Muscle of leg (tissue), 11 donors: ENCODE measurements around the gene JPH2. TPM values are rescaled to one million over a fixed set of nuclear protein-coding genes. Genes with fewer than 3 reads are reported as not detected.

Experiments
- DNase-seq: peaks from one replicate; pipeline ENCODE4 v3.0.0; 2013
- H3K27ac ChIP-seq: one replicate; pipeline ENCODE4 v1.5.1; 2013; ENCODE audit warnings: mild to moderate bottlenecking, low read length, control low read depth
- H3K27me3 ChIP-seq: one replicate; pipeline ENCODE4 v1.6.1; 2013; ENCODE audit warnings: low read length; ENCODE audit not compliant: control insufficient read depth, insufficient read depth
- H3K36me3 ChIP-seq: one replicate; pipeline ENCODE4 v1.6.1; 2013; ENCODE audit warnings: low read length; ENCODE audit not compliant: control insufficient read depth, insufficient read depth
- H3K4me1 ChIP-seq: one replicate; pipeline ENCODE4 v1.6.1; 2013; ENCODE audit warnings: low read length; ENCODE audit not compliant: control insufficient read depth, insufficient read depth
- H3K4me3 ChIP-seq: one replicate; pipeline ENCODE4 v1.5.1; 2013; ENCODE audit warnings: low read length, control low read depth
- H3K9me3 ChIP-seq: replicated peaks from 2 replicates; pipeline ENCODE4 v1.6.1; 2013; ENCODE audit warnings: low read depth, low read length; ENCODE audit not compliant: control insufficient read depth
- WGBS: methylation state at CpG from one replicate; pipeline ENCODE4 v1.1.5; 2013; ENCODE audit warnings: missing lambda C conversion rate; ENCODE audit not compliant: insufficient coverage; 5-methylcytosine and 5-hydroxymethylcytosine counted together
- polyA plus RNA-seq, 8 donors: library from polyadenylated mRNA; unstranded; fragments of 120-200 nt; gene quantifications; one replicate each; pipeline versions ENCODE4 v1.2.1 to v1.2.3, GENCODE V29; 2013; ENCODE audit warnings: inconsistent platforms in 1 of 8, low replicate concordance in 1 of 8; ENCODE audit not compliant: insufficient read length in 8 of 8, insufficient read depth in 1 of 8
- total RNA-seq: library from RNA; stranded (reverse); fragments of 120-200 nt; gene quantifications from one replicate; pipeline ENCODE4 v1.2.4, GENCODE V29; 2013

Gene JPH2
- total and polyA plus RNA-seq, 9 donors, result 55.5 to 110 (median 77.3) TPM

GRCh38 chr20:44180814-44181213 is 6.2 kb downstream of the JPH2 start:
- WGBS, result 14% methylated on average over 5 of the region's 9 CpGs
- Histone ChIP-seq H3K27ac (peak overlapping the region; percentile 95), H3K9me3 (no peaks in the 10 kb centered on the region), H3K36me3 (no peaks in the 10 kb centered on the region), H3K4me3 (peak overlapping the region; percentile 28), H3K4me1 (peaks cover 61% of the 10 kb centered on the region), H3K27me3 (no peaks in the 10 kb centered on the region)
- peak; percentile 90 for DNase-seq

DNA sequence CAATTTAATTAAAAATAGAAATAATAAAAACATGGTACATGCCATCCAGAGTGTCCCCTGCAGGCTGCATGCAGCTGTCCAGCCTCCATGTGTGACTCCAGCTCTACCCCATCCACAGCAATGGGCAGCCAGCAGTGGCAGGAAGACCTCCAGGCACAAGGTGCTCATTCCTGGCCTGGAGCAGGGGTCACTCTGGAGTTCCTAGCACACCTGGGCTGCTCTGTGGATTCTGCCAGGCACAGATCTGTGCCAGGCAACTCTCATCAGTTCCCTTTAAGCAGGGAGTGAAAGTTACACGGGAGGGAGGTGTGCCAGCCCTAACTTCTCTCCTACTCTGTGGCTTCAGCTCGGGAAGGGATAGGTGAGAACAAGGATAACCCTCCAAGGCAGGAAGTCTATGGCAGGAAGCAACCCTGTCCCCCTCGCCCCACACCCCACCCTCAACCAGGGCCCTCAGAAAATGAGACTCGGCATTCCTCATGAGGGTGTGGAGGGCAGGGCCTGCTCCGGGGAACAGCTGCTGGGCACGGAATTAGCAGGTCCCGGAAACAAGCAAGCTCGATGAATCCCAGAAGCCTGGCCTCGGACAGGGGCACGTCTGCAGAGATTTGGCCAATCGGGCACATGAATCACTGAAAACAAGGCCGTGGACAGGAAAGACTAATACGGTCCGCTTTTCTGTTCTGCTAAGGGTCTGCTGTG is 10.0 kb downstream of the JPH2 start:
- Histone ChIP-seq H3K36me3 (peaks cover 2% of the 10 kb centered on the region), H3K9me3 (no peaks in the 10 kb centered on the region), H3K27me3 (no peaks in the 10 kb centered on the region), H3K4me3 (no peak overlapping the region), H3K4me1 (peaks cover 73% of the 10 kb centered on the region), H3K27ac (peak overlapping the region; percentile 95)
- peak; percentile 88 for DNase-seq
- WGBS, result 33% methylated on average over 11 of the region's 14 CpGs

- H3K27ac ChIP-seq, result peak overlapping the region; percentile 95
- no peaks in the 10 kb centered on the region for H3K27me3 ChIP-seq
- peaks cover 3% of the 10 kb centered on the region for H3K36me3 ChIP-seq
- no peaks in the 10 kb centered on the region for H3K9me3 ChIP-seq
- DNase-seq, result peak; percentile 93
- peaks cover 74% of the 10 kb centered on the region for H3K4me1 ChIP-seq
- WGBS, result 71% methylated on average over 11 of the region's 13 CpGs
- no peak overlapping the region for H3K4me3 ChIP-seq
These were observed 11.8 kb downstream of the JPH2 start for GRCh38 chr20:44174996-44175765.

GRCh38 chr20:44173846-44174245 is 13.1 kb downstream of the JPH2 start:
- H3K27me3 ChIP-seq, result no peaks in the 10 kb centered on the region
- WGBS, result 88% methylated on average over 5 of the region's 8 CpGs
- H3K4me1 ChIP-seq, result peaks cover 68% of the 10 kb centered on the region
- DNase-seq, result no peak
- H3K27ac ChIP-seq, result no peak overlapping the region
- no peaks in the 10 kb centered on the region for H3K9me3 ChIP-seq
- H3K36me3 ChIP-seq, result peaks cover 3% of the 10 kb centered on the region
- no peak overlapping the region for H3K4me3 ChIP-seq

DNA sequence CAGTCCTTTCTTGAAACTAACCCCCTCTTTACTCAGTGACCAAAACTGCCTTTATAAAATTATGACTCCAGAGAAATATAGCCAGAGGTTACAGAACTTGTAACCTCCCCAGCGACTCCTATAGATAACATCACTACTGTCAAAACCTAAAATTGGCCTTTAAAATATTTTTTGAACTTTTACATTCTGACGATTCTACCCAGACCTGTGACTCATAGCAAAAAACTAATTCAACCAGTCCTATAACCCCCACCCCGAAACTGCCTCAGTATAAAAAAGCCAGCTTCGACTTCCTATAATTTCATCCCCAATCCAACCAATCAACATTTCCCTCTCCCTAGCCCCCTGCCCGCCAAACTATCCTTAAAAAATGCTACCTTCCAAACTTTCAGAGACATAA is 13.9 kb downstream of the JPH2 start:
- Histone ChIP-seq H3K4me3 (no peak overlapping the region), H3K27ac (no peak overlapping the region), H3K4me1 (peaks cover 69% of the 10 kb centered on the region), H3K36me3 (peaks cover 3% of the 10 kb centered on the region), H3K9me3 (no peaks in the 10 kb centered on the region), H3K27me3 (no peaks in the 10 kb centered on the region)
- no peak for DNase-seq
- 64% methylated on average over 5 of the region's 5 CpGs for WGBS

DNA sequence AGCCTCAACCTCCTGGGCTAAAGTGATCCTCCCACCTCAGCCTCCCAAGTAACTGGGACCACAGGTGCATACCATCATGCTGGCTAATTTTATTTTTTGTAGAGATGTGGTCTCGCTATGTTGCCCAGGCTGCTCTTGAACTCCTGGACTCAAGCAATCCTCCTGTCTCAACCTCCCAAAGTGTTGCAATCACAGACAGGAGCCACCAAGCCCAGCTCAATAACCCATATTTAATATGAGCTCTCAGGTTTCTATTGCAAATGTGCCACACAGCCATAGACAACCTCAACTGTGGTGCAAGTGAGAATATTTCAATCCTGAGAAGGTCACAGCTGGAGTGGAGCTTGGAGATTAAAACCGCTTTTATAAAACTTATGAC is 14.4 kb downstream of the JPH2 start:
- Histone ChIP-seq H3K27ac (no peak overlapping the region), H3K4me1 (peaks cover 69% of the 10 kb centered on the region), H3K36me3 (peaks cover 3% of the 10 kb centered on the region), H3K4me3 (no peak overlapping the region), H3K27me3 (no peaks in the 10 kb centered on the region), H3K9me3 (no peaks in the 10 kb centered on the region)
- no peak for DNase-seq
- no CpG with 5 or more reads among the region's 2 CpGs for WGBS

DNA sequence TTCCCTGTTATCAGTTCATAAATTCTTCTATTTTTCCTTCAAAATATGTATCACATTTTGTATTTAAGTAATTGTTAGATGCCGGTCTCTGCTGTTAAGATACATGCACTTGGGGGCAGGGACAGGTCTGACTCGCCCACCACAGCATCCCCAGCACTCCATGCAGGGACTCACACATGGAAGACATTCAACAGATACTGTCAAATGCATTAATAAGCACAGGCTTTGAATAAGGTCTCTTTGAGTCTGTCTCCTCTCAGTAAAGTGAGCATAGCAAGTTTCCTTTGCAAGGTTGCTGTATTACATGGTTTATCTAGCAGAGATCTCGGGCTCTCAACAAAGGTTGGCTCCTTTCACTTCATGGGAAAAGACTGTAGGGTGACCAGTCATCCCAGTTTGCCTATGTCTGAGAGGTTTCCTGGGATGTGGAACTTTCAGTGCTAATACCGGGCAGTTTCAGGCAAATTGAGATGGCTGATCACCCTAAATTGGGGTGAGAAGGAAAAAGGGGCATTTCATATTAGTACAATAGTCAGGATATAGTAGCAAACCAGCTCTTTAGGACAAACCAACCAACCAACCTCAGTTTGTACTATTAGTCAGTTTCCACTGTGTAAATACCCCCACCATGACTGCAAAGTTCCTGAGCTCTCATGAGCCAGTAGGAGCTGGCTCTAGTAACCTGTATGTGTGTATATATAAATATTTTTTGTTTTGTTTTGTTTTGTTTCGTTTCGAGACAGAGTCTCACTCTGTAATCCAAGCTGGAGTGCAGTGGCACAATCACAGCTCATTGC is 15.0 kb downstream of the JPH2 start:
- 49% methylated on average over 2 of the region's 6 CpGs for WGBS

GRCh38 chr20:44170816-44171410 is 16.1 kb downstream of the JPH2 start:
- WGBS, result 27% methylated on average over 7 of the region's 7 CpGs
- H3K36me3 ChIP-seq, result peaks cover 3% of the 10 kb centered on the region
- peaks cover 68% of the 10 kb centered on the region for H3K4me1 ChIP-seq
- no peaks in the 10 kb centered on the region for H3K27me3 ChIP-seq
- no peak for DNase-seq
- no peaks in the 10 kb centered on the region for H3K9me3 ChIP-seq
- H3K4me3 ChIP-seq, result no peak overlapping the region
- H3K27ac ChIP-seq, result peak overlapping the region; percentile 66

More for the DNA sequence above, 15.0 kb downstream of the JPH2 start:
- H3K36me3 ChIP-seq, result peaks cover 3% of the 10 kb centered on the region
- H3K27ac ChIP-seq, result peak overlapping the region; percentile 66
- peaks cover 68% of the 10 kb centered on the region for H3K4me1 ChIP-seq
- H3K4me3 ChIP-seq, result no peak overlapping the region
- no peaks in the 10 kb centered on the region for H3K27me3 ChIP-seq
- H3K9me3 ChIP-seq, result no peaks in the 10 kb centered on the region
- no peak for DNase-seq

DNA sequence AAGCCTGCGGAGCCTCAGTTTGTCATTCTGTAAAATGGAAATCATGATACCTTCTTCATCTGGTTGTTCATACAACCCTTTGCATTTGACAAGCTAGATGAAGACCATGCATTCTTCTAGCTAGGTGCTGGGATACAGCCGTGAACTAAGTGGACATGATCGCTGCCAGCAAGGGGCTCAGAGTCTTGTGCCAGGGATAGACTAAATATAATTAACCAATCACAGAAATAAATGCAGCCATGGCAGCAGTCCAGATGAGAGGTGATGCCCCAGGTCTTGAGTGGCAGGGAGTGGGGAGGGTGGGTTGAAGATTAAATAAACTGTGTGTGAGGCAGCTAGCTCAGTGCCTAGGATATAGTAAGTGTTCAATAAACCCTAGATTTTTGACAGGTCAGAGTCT is 19.3 kb downstream of the JPH2 start:
- peaks cover 56% of the 10 kb centered on the region for H3K4me1 ChIP-seq
- no peak overlapping the region for H3K4me3 ChIP-seq
- H3K27ac ChIP-seq, result peak overlapping the region; percentile 55
- DNase-seq, result no peak
- WGBS, result no CpG with 5 or more reads among the region's 3 CpGs
- no peaks in the 10 kb centered on the region for H3K9me3 ChIP-seq
- H3K36me3 ChIP-seq, result peaks cover 11% of the 10 kb centered on the region
- H3K27me3 ChIP-seq, result no peaks in the 10 kb centered on the region
